GM23338 (cell line): ENCODE results near the gene GP9. TPM values are rescaled to one million over a fixed set of nuclear protein-coding genes. Genes with fewer than 3 reads are reported as not detected.

Source experiments
- CREB1 ChIP-seq: fragments of 250-450 bp; sonication (Bioruptor Pico); IDR thresholded peaks from 2 replicates; pipeline ENCODE4 v1.5.0; 2020; ENCODE audit warnings: low read depth, mild to moderate bottlenecking, moderate library complexity
- EZH2phosphoT487 ChIP-seq: fragments of 200-600 bp; sonication (generic); IDR thresholded peaks from one replicate; pipeline ENCODE4 v1.8.1; 2018; ENCODE audit warnings: antibody characterized with exemption; ENCODE audit not compliant: unreplicated experiment
- JUNB ChIP-seq: IDR thresholded peaks from one replicate; pipeline ENCODE4 v1.6.1; 2016; ENCODE audit warnings: antibody characterized with exemption; ENCODE audit not compliant: unreplicated experiment
- POLR2AphosphoS5 ChIP-seq: IDR thresholded peaks from 2 replicates; pipeline ENCODE4 v1.6.1; 2016; ENCODE audit warnings: antibody characterized with exemption, low read depth
- STAT1 ChIP-seq: IDR thresholded peaks from one replicate; pipeline ENCODE4 v1.6.1; 2016; ENCODE audit warnings: antibody characterized with exemption; ENCODE audit not compliant: unreplicated experiment
- ZNF114 ChIP-seq: fragments of 250-450 bp; sonication (Bioruptor Pico); IDR thresholded peaks from 2 replicates; pipeline ENCODE4 v1.5.0; 2020; ENCODE audit warnings: mild to moderate bottlenecking, moderate library complexity
- ZNF331 ChIP-seq: fragments of 250-450 bp; sonication (Bioruptor Pico); IDR thresholded peaks from 2 replicates; pipeline ENCODE4 v1.5.0; 2020; ENCODE audit warnings: low read depth, mild to moderate bottlenecking, moderate library complexity
- polyA plus RNA-seq: library from polyadenylated mRNA; unstranded; fragments of >200 nt; fragmentation: Nextera tagmentation; extraction: Ambion mirVana; gene quantifications from 2 replicates; pipeline ENCODE4 v1.2.1, GENCODE V29; 2016
- total RNA-seq: library from RNA; depleted of rRNA; stranded (reverse); fragments of >200 nt; shearing (Covaris generic); gene quantifications from 2 replicates; pipeline ENCODE4 v1.2.3, GENCODE V29; 2014
- TF ChIP-seq, protein P1 (sequence below): fragments of 250-450 bp; sonication (Bioruptor Pico); IDR thresholded peaks from 2 replicates; pipeline ENCODE4 v1.5.0; 2020; ENCODE audit warnings: mild to moderate bottlenecking, moderate library complexity
- TF ChIP-seq, protein P2 (sequence below): IDR thresholded peaks from one replicate; pipeline ENCODE4 v1.6.1; 2018; ENCODE audit warnings: antibody characterized with exemption; ENCODE audit not compliant: unreplicated experiment

The GP9 gene
- total and polyA plus RNA-seq, 2 experiments from 2014 or later = not detected

GRCh38 chr3:129037093-129037419 lies 23.5 kb upstream of the GP9 start (continued):
- TF ChIP-seq, protein P1, sequence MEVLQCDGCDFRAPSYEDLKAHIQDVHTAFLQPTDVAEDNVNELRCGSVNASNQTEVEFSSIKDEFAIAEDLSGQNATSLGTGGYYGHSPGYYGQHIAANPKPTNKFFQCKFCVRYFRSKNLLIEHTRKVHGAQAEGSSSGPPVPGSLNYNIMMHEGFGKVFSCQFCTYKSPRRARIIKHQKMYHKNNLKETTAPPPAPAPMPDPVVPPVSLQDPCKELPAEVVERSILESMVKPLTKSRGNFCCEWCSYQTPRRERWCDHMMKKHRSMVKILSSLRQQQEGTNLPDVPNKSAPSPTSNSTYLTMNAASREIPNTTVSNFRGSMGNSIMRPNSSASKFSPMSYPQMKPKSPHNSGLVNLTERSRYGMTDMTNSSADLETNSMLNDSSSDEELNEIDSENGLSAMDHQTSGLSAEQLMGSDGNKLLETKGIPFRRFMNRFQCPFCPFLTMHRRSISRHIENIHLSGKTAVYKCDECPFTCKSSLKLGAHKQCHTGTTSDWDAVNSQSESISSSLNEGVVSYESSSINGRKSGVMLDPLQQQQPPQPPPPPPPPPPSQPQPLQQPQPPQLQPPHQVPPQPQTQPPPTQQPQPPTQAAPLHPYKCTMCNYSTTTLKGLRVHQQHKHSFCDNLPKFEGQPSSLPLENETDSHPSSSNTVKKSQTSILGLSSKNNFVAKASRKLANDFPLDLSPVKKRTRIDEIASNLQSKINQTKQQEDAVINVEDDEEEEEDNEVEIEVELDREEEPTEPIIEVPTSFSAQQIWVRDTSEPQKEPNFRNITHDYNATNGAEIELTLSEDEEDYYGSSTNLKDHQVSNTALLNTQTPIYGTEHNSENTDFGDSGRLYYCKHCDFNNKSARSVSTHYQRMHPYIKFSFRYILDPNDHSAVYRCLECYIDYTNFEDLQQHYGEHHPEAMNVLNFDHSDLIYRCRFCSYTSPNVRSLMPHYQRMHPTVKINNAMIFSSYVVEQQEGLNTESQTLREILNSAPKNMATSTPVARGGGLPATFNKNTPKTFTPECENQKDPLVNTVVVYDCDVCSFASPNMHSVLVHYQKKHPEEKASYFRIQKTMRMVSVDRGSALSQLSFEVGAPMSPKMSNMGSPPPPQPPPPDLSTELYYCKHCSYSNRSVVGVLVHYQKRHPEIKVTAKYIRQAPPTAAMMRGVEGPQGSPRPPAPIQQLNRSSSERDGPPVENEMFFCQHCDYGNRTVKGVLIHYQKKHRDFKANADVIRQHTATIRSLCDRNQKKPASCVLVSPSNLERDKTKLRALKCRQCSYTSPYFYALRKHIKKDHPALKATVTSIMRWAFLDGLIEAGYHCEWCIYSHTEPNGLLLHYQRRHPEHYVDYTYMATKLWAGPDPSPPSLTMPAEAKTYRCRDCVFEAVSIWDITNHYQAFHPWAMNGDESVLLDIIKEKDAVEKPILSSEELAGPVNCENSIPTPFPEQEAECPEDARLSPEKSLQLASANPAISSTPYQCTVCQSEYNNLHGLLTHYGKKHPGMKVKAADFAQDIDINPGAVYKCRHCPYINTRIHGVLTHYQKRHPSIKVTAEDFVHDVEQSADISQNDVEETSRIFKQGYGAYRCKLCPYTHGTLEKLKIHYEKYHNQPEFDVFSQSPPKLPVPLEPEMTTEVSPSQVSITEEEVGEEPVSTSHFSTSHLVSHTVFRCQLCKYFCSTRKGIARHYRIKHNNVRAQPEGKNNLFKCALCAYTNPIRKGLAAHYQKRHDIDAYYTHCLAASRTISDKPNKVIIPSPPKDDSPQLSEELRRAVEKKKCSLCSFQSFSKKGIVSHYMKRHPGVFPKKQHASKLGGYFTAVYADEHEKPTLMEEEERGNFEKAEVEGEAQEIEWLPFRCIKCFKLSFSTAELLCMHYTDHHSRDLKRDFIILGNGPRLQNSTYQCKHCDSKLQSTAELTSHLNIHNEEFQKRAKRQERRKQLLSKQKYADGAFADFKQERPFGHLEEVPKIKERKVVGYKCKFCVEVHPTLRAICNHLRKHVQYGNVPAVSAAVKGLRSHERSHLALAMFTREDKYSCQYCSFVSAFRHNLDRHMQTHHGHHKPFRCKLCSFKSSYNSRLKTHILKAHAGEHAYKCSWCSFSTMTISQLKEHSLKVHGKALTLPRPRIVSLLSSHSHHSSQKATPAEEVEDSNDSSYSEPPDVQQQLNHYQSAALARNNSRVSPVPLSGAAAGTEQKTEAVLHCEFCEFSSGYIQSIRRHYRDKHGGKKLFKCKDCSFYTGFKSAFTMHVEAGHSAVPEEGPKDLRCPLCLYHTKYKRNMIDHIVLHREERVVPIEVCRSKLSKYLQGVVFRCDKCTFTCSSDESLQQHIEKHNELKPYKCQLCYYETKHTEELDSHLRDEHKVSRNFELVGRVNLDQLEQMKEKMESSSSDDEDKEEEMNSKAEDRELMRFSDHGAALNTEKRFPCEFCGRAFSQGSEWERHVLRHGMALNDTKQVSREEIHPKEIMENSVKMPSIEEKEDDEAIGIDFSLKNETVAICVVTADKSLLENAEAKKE = no peak
- TF ChIP-seq ZNF331 (CRISPR knock-in tag) (no peak), POLR2AphosphoS5 (no peak), STAT1 (no peak), CREB1 (CRISPR knock-in tag) (no peak), JUNB (no peak), EZH2phosphoT487 (no peak), ZNF114 (no peak)
- TF ChIP-seq, protein P2, sequence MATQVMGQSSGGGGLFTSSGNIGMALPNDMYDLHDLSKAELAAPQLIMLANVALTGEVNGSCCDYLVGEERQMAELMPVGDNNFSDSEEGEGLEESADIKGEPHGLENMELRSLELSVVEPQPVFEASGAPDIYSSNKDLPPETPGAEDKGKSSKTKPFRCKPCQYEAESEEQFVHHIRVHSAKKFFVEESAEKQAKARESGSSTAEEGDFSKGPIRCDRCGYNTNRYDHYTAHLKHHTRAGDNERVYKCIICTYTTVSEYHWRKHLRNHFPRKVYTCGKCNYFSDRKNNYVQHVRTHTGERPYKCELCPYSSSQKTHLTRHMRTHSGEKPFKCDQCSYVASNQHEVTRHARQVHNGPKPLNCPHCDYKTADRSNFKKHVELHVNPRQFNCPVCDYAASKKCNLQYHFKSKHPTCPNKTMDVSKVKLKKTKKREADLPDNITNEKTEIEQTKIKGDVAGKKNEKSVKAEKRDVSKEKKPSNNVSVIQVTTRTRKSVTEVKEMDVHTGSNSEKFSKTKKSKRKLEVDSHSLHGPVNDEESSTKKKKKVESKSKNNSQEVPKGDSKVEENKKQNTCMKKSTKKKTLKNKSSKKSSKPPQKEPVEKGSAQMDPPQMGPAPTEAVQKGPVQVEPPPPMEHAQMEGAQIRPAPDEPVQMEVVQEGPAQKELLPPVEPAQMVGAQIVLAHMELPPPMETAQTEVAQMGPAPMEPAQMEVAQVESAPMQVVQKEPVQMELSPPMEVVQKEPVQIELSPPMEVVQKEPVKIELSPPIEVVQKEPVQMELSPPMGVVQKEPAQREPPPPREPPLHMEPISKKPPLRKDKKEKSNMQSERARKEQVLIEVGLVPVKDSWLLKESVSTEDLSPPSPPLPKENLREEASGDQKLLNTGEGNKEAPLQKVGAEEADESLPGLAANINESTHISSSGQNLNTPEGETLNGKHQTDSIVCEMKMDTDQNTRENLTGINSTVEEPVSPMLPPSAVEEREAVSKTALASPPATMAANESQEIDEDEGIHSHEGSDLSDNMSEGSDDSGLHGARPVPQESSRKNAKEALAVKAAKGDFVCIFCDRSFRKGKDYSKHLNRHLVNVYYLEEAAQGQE = no peak
